Osteoblast (primary cell): ENCODE results near the gene ADGRD1. TPM values are rescaled to one million over a fixed set of nuclear protein-coding genes. Genes with fewer than 3 reads are reported as not detected.

Experiments
- DNase-seq: peaks from one replicate; pipeline ENCODE4 v3.0.0; 2011; ENCODE audit warnings: low spot score, mixed read lengths; ENCODE audit not compliant: insufficient read length; ENCODE audit errors: missing footprints
- H2AFZ ChIP-seq: 2 replicates; pipeline ENCODE4 v1.6.0; 2011; ENCODE audit warnings: mild to moderate bottlenecking, low read length
- H3K27ac ChIP-seq: 2 replicates; pipeline ENCODE4 v1.5.1; 2011; ENCODE audit warnings: mild to moderate bottlenecking, low read depth, low read length, moderate library complexity
- H3K27me3 ChIP-seq: 2 replicates; pipeline ENCODE4 v1.6.0; 2012; ENCODE audit warnings: mild to moderate bottlenecking, control low read depth, inconsistent platforms, low read length, moderate library complexity; ENCODE audit not compliant: insufficient read depth
- H3K36me3 ChIP-seq: 2 replicates; pipeline ENCODE4 v1.5.1; 2011; ENCODE audit warnings: mild to moderate bottlenecking, low read length, control low read depth, moderate library complexity; ENCODE audit not compliant: insufficient read depth
- H3K4me1 ChIP-seq: 2 replicates; pipeline ENCODE4 v1.5.1; 2011; ENCODE audit warnings: mild to moderate bottlenecking, low read length, control low read depth, moderate library complexity; ENCODE audit not compliant: insufficient read depth
- H3K4me2 ChIP-seq: 2 replicates; pipeline ENCODE4 v1.6.0; 2011; ENCODE audit warnings: mild to moderate bottlenecking, low read length; ENCODE audit not compliant: insufficient read depth
- H3K4me3 ChIP-seq: fragments of 200-600 bp; sonication (generic); 3 replicates; pipeline ENCODE4 v1.5.1; 2012; ENCODE audit warnings: mild to moderate bottlenecking, low read length, inconsistent platforms; ENCODE audit not compliant: insufficient read depth
- H3K79me2 ChIP-seq: 2 replicates; pipeline ENCODE4 v1.6.0; 2012; ENCODE audit warnings: mild to moderate bottlenecking, low read length, control low read depth, inconsistent platforms; ENCODE audit not compliant: insufficient read depth
- H3K9me3 ChIP-seq: 2 replicates; pipeline ENCODE4 v1.5.1; 2011; ENCODE audit warnings: low read depth, low read length, control low read depth
- H4K20me1 ChIP-seq: 2 replicates; pipeline ENCODE4 v1.6.0; 2012; ENCODE audit warnings: mild to moderate bottlenecking, low read length, control low read depth; ENCODE audit not compliant: insufficient read depth
- total RNA-seq: library from RNA; depleted of rRNA; stranded (reverse); fragments of >200 nt; gene quantifications from 2 replicates; pipeline ENCODE4 v1.2.3, GENCODE V29; 2012
- TF ChIP-seq, protein P1 (sequence below): IDR thresholded peaks from 2 replicates; pipeline ENCODE4 v1.5.1; 2011; ENCODE audit warnings: mild to moderate bottlenecking, low read depth, low read length, moderate library complexity; ENCODE audit errors: extremely low read depth

The ADGRD1 gene
- total RNA-seq, 1 donor = 0.72 TPM

DNA sequence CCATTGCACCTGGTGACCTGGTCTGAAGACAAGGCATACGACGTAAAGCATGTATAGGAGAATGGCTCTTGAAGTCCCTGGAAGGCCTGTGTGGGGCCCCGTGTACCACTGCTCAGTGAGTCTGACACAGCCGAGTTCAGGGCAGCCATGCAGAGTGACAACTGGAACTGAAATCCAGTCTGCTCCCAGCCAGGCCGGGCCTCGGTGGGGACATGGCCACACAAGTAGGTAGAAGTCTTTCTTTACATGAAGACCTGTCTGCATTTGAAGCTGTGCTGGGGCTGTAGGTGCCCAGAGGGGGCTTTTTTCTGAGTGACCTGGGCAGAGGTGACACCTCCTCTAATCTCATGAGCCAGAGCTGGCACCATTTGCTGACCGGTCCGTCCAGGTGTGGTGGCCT, 35.7 kb downstream of the ADGRD1 start:
- no peak overlapping the region for H3K27ac ChIP-seq
- TF ChIP-seq, protein P1, sequence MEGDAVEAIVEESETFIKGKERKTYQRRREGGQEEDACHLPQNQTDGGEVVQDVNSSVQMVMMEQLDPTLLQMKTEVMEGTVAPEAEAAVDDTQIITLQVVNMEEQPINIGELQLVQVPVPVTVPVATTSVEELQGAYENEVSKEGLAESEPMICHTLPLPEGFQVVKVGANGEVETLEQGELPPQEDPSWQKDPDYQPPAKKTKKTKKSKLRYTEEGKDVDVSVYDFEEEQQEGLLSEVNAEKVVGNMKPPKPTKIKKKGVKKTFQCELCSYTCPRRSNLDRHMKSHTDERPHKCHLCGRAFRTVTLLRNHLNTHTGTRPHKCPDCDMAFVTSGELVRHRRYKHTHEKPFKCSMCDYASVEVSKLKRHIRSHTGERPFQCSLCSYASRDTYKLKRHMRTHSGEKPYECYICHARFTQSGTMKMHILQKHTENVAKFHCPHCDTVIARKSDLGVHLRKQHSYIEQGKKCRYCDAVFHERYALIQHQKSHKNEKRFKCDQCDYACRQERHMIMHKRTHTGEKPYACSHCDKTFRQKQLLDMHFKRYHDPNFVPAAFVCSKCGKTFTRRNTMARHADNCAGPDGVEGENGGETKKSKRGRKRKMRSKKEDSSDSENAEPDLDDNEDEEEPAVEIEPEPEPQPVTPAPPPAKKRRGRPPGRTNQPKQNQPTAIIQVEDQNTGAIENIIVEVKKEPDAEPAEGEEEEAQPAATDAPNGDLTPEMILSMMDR = no peak

DNA sequence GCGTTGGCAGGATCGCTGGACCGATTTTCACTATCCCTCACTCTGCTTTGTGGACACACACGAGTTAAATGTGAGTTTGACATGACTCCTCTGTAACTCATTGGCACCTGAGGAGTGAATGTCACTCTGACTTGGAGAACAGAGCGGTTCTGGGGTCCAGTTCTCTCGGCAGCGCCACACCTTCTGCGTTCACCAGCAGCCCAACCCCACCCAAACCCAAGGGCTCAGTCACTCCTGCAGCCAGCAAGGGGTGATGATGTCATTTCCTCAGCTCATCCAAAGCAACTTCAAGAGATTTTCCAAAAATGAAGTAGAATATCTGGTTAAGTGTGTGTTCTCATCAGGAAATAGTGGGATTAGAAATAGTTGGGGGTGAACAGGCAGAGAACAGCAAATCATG, 36.3 kb downstream of the ADGRD1 start:
- TF ChIP-seq, protein P1 = no peak

More for the DNA sequence above, 35.7 kb downstream of the ADGRD1 start:
- H3K27me3 ChIP-seq = no peaks in the 10 kb centered on the region
- H4K20me1 ChIP-seq = no peaks in the 10 kb centered on the region
- H3K79me2 ChIP-seq = no peaks in the 10 kb centered on the region
- H2AFZ ChIP-seq = no peak overlapping the region
- H3K4me3 ChIP-seq = no peak overlapping the region
- no peak for DNase-seq
- no peak overlapping the region for H3K4me2 ChIP-seq
- H3K36me3 ChIP-seq = no peaks in the 10 kb centered on the region
- no peaks in the 10 kb centered on the region for H3K9me3 ChIP-seq
- no peaks in the 10 kb centered on the region for H3K4me1 ChIP-seq

DNA sequence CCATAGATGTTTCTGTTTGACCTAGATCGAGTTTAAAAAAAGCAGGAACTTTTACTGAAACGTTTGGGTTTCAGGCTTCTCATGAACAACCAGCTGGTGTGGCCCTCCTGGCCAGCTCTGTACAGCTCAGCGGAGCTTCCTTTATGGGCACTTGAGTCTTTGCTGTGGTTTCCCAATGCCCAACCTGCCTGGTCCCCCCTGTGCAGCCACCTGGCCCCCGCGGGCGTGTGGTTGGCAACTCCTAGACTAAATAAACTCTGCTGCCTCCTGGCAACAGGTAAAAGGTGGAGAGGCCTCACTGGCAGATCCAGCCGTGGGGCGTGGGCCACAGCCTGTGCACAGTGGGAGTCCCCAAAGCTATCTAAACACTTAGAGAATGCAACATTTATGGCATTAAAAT, 38.7 kb downstream of the ADGRD1 start:
- Histone ChIP-seq H3K9me3 (no peaks in the 10 kb centered on the region), H4K20me1 (no peaks in the 10 kb centered on the region), H3K27ac (no peak overlapping the region), H3K27me3 (no peaks in the 10 kb centered on the region), H3K79me2 (no peaks in the 10 kb centered on the region), H3K4me2 (no peak overlapping the region), H2AFZ (no peak overlapping the region), H3K4me3 (no peak overlapping the region), H3K36me3 (no peaks in the 10 kb centered on the region), H3K4me1 (no peaks in the 10 kb centered on the region)
- TF ChIP-seq, protein P1 = no peak
- DNase-seq = no peak

More for the DNA sequence above, 36.3 kb downstream of the ADGRD1 start:
- H3K4me1 ChIP-seq = no peaks in the 10 kb centered on the region
- H4K20me1 ChIP-seq = no peaks in the 10 kb centered on the region
- H3K36me3 ChIP-seq = no peaks in the 10 kb centered on the region
- H3K9me3 ChIP-seq = no peaks in the 10 kb centered on the region
- no peak overlapping the region for H3K27ac ChIP-seq
- no peak overlapping the region for H3K4me2 ChIP-seq
- H3K27me3 ChIP-seq = no peaks in the 10 kb centered on the region
- no peak for DNase-seq
- H2AFZ ChIP-seq = no peak overlapping the region
- H3K4me3 ChIP-seq = no peak overlapping the region
- H3K79me2 ChIP-seq = no peaks in the 10 kb centered on the region

DNA sequence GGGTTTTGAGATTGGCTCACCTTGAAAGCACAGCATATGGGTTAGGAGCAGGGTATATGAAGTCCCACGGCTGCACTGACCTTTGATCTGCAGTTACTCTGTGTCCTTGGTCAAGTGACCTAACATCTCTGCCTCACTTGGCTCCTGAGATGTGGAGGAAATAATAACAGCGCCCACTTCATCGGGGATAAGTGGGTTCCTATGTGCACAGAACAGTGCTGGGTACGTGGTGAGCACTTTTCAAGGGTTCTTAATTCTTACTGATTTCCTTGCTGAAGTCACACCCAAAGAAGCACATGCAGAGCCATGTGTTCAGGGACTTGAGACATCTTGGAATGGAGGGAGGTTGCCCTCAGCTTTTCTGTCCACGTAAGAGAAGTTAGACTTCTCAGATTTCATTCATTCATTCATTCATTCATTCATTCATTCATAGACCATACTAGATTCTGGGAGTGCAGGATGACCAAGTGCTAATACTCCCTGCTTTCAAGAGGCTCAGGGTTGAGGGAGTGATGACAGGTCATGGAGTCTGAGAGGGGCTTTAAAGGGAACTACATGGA, 39.4 kb downstream of the ADGRD1 start:
- no peak overlapping the region for H2AFZ ChIP-seq
- H3K79me2 ChIP-seq = no peaks in the 10 kb centered on the region
- no peaks in the 10 kb centered on the region for H3K9me3 ChIP-seq
- no peaks in the 10 kb centered on the region for H3K27me3 ChIP-seq
- no peak overlapping the region for H3K27ac ChIP-seq
- DNase-seq = no peak
- no peak overlapping the region for H3K4me3 ChIP-seq
- TF ChIP-seq, protein P1 = no peak
- no peaks in the 10 kb centered on the region for H3K36me3 ChIP-seq
- H3K4me1 ChIP-seq = no peaks in the 10 kb centered on the region
- H4K20me1 ChIP-seq = no peaks in the 10 kb centered on the region
- no peak overlapping the region for H3K4me2 ChIP-seq
